Activated naive CD4-positive, alpha-beta T cell treated with anti-CD3 and anti-CD28 coated beads, Interleukin-2, amount 50 U/mL, for 24 hours (primary cell): ENCODE measurements around the gene HAUS6.
A peak's percentile ranks its signal among the peaks of the same experiment; 100 is the strongest.
"Not testable (repeated sequence)": the region's sequence is repeated elsewhere in the genome, so short reads cannot be mapped to it uniquely, and the experiment has no call there.

Source experiments
- H3K27ac Mint-ChIP-seq: one replicate; pipeline ENCODE4 v1.8.0; 2021; ENCODE audit warnings: mild to moderate bottlenecking, mixed read lengths
- H3K27me3 Mint-ChIP-seq: one replicate; pipeline ENCODE4 v1.8.0; 2021; ENCODE audit warnings: mixed read lengths
- H3K36me3 Mint-ChIP-seq: one replicate; pipeline ENCODE4 v1.8.0; 2021; ENCODE audit warnings: mixed read lengths
- H3K4me1 Mint-ChIP-seq: one replicate; pipeline ENCODE4 v1.8.0; 2021; ENCODE audit warnings: mixed read lengths
- H3K4me3 Mint-ChIP-seq: one replicate; pipeline ENCODE4 v1.8.0; 2021; ENCODE audit warnings: mild to moderate bottlenecking, mixed read lengths
- H3K9me3 Mint-ChIP-seq: one replicate; pipeline ENCODE4 v1.8.0; 2021; ENCODE audit warnings: mixed read lengths

HAUS6 gene

DNA sequence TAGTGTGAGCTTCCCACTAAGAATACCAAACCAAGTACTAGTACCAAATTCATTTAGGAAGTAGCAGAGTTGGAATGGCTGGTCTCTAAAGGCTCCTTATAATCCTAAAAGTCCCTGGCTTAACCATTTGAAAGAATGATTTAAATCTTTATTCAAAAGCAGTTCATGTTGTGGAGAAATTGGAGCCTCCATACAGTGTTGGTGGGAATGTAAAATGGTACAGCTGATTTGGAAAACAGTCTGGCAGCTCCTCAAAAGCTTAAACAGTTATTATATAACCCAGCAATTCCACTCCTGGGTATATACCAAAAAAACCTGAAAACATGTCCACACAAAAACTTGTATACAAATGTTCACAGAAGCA is 21.7 kb upstream of the HAUS6 start:
- Mint-ChIP-seq H3K4me1 (peaks cover 52% of the 10 kb centered on the region), H3K27me3 (no peaks in the 10 kb centered on the region), H3K9me3 (no peaks in the 10 kb centered on the region), H3K27ac (peak overlapping the region; percentile 81), H3K4me3 (peak overlapping the region; percentile 66), H3K36me3 (peaks cover 5% of the 10 kb centered on the region)

DNA sequence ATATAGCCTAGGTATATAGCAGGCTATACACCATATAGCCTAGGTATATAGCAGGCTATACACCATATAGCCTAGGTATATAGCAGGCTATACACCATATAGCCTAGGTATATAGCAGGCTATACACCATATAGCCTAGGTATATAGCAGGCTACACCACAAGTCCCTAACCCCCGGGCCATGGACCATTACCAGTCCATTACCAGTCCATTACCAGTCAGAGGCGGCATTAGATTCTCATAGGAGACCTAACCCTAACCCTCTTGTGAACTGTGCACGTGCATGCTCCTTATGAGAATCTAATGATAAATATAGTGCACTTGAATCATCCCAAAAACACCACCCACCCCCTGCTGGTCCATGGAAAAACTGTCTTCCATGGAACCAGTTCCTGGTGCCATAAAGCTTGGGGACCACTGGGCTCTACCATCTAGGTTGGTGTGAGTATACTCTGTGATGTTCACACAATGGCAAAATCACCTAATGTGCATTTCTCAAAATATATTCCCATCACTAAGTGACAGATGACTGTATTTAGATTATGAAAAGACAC is 19.9 kb upstream of the HAUS6 start:
- Mint-ChIP-seq H3K9me3 (no peaks in the 10 kb centered on the region), H3K27ac (peak overlapping the region; percentile 70), H3K36me3 (peaks cover 10% of the 10 kb centered on the region), H3K27me3 (no peaks in the 10 kb centered on the region), H3K4me1 (peaks cover 42% of the 10 kb centered on the region), H3K4me3 (no peak overlapping the region)

DNA sequence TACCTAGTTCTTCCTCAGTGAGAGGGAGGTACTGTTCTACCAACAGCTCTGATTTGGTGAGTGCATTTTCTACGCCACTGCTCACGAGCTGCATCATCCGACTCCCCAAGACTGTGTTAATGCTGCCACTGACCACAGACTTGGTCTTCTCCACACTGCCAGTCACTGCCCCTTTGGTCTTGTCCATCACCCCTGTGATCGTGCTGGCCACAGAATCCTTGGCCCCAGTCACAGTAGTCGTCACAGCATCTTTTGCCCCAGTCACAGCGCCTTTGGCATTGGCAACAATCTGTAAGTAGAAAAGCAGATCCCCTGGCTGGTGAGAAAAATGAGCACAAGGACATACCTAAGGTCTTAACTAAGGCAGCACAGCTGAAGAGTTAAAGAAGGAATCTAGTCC is 18.2 kb upstream of the HAUS6 start:
- Mint-ChIP-seq H3K36me3 (peaks cover 15% of the 10 kb centered on the region), H3K27ac (no peak overlapping the region), H3K27me3 (no peaks in the 10 kb centered on the region), H3K9me3 (no peaks in the 10 kb centered on the region), H3K4me3 (no peak overlapping the region), H3K4me1 (peaks cover 37% of the 10 kb centered on the region)

DNA sequence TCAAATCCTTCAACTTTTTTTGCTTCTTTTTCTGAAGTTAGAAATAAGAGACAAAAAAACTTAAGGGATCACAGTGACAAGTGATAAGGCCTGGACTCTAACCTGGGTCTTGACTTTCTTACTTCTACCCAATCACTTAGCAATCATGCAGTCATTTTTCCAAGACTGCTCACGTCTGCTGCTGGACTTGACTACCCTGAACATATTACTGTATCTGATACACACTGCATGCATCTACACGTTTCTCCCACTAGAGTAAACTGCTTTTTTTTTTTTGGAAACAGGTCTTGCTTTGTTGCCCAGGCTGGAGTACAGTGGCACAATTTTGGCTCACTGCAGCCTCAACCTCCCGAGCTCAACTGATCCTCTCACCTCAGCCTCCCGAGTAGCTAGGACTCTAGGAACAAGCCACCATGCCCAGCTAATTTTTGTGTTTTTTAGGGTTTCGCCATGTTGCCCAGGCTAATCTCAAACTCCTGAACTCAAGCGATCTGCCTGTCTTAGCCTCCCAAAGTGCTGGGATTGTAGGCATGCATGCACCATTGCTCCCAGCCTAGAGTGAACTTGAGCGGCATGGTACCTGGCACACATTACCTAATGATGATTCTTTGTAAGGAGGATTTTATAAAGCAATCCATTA is 17.2 kb upstream of the HAUS6 start:
- Mint-ChIP-seq H3K4me3 (no peak overlapping the region), H3K9me3 (no peaks in the 10 kb centered on the region), H3K4me1 (peaks cover 31% of the 10 kb centered on the region), H3K36me3 (peaks cover 15% of the 10 kb centered on the region), H3K27ac (no peak overlapping the region), H3K27me3 (no peaks in the 10 kb centered on the region)

DNA sequence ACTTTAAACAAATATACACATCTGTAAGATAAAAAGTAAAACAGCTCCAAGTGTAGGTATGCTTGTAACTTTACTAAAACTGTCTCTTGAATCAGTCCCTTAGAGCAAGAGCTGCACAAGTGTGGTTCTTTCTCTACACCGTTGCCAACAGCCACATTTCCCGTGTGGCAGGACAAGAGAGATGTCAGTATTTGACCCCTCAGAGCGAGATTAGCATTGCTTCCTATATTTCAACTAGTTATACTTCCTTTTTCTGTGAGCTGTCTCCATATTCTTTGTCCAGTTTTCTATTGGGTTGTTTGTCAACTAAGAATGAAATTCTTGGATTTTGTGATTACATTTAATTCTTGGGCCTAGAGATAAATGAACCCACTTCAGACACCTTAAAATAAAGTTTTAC is 16.5 kb upstream of the HAUS6 start:
- Mint-ChIP-seq H3K4me1 (peaks cover 24% of the 10 kb centered on the region), H3K4me3 (no peak overlapping the region), H3K27me3 (no peaks in the 10 kb centered on the region), H3K36me3 (peaks cover 15% of the 10 kb centered on the region), H3K9me3 (no peaks in the 10 kb centered on the region), H3K27ac (peak overlapping the region; percentile 65)

DNA sequence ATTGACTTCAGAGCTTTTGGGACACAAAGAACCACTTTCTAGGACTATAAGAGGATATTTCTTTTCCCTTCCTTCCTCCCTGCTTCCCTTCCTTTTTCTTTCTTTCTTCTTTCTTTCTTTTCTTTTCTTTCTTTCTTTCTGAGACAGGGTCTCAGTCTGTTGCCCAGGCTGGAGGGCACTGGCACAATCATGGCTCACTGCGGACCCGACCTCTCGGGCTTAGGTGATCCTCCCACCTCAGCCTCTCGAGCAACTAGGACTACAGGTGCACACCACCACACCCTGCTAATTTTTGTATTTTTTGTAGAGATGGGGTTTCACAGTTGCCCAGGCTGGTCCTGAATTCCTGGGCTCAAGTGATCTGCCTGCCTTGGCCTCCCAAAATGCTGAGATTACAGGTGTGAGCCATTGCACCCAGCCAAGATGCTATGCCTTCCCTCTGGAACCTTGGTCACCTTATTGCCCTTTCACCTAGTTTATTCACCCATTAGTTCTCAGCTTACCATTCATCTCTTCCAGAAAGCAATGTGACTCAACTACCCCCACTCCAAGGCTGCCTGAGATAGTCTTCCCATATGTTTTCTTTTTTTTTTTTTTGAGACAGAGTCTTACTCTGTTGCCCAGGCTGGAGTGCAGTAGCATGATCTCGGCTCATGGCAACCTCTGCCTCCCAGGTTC is 14.5 kb upstream of the HAUS6 start:
- no peaks in the 10 kb centered on the region for H3K9me3 Mint-ChIP-seq
- peaks cover 15% of the 10 kb centered on the region for H3K36me3 Mint-ChIP-seq

DNA sequence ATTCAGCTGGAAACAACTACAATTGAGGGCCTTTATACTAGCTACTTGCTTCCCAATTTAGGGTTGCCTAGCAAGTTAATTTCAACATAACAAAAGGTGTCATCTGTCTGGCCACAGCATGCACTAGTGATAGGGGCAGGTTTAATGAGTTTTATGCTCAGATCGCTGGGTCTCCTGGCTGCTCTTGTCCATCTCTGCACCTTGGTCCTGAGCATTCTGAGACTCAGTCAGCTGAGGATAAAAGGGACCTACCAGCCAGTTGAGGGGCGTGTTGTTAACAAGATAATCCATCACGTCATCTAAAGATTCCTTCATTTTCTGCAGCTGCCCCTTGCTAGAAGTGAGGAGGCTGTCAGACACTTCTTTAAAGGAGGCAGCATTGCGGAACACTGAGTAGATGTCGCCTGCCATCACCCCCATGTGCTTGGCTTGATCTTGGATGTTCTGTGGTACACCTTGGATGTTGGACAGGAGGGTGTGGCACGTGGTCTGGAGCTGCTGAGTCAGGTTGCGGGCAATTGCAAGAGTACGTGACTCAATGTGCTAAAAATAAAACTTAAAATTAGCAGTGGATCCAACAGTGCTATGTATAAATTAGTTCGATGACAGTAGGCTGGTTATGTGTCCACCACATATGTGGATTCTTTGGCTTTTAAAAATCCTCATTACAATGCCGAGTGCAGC is 13.5 kb upstream of the HAUS6 start:
- Mint-ChIP-seq H3K36me3 (peaks cover 13% of the 10 kb centered on the region), H3K9me3 (no peaks in the 10 kb centered on the region), H3K4me3 (no peak overlapping the region), H3K27me3 (no peaks in the 10 kb centered on the region), H3K27ac (no peak overlapping the region), H3K4me1 (peaks cover 7% of the 10 kb centered on the region)

More for the DNA sequence above, 14.5 kb upstream of the HAUS6 start:
- Mint-ChIP-seq H3K27me3 (no peaks in the 10 kb centered on the region), H3K4me3 (no peak overlapping the region), H3K4me1 (peaks cover 7% of the 10 kb centered on the region), H3K27ac (no peak overlapping the region)

DNA sequence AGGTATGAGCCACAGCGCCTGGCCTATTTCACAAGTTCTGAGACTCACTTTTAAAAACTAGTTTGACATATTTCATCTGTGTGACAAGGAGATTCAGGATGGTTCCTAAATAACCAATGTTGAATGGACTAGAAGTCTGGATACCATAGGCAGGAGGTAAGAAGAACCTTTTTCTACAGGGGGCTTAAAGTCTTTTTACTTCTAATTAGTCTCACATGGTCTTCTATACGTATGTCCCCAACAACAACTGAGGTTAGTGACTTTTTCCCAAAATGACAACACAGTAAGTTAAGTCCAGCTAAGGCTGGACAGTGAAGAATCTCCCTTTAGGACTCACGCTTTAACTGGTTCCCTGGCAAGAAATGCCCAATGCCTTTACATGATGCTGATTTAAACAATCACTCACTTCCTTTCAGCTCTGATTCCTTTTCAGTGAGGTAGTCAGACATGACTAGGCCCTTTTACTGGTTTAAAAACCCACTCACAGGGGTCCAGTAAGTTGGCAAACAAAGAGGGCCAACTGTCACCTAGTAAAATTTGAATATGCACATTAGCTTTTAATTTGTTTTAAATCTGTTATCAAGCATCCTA is 12.1 kb upstream of the HAUS6 start:
- no peak overlapping the region for H3K27ac Mint-ChIP-seq
- no peaks in the 10 kb centered on the region for H3K27me3 Mint-ChIP-seq
- no peak overlapping the region for H3K4me3 Mint-ChIP-seq
- H3K36me3 Mint-ChIP-seq, result peaks cover 11% of the 10 kb centered on the region
- no peaks in the 10 kb centered on the region for H3K9me3 Mint-ChIP-seq
- peaks cover 7% of the 10 kb centered on the region for H3K4me1 Mint-ChIP-seq

DNA sequence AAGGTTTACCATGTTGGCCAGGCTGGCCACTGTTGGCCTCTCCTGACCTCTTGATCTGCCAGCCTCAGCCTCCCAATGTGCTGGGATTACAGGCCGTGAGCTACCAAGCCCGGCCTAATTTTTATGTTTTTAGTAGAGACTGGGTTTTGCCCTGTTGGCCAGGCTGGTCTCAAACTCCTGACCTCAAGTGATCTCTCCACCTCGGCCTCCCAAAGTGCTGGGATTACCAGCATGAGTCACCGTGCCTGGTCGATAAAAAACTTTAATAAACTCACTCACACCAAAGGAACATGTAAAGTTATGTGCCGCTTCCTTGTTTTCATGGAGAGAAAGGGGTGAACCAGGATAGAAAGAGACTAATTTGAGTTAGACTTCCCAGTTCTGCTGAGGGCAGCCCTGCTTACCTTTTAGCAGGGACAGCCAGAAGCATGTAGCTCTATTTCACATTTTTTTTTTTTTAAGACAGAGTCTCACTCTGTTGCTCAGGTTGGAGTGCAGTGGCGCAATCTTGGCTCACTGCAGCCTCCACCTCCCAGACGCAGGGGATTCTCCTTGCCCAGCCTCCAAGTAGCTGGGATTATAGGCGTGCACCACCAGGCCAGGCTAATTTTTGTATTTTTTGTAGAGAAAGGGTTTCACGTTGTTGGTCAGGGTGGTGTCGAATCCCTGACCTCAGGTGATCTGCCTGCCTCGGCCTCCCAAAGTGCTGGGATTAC is 11.4 kb upstream of the HAUS6 start:
- H3K4me1 Mint-ChIP-seq, result peaks cover 5% of the 10 kb centered on the region
- no peaks in the 10 kb centered on the region for H3K9me3 Mint-ChIP-seq
- no peak overlapping the region for H3K27ac Mint-ChIP-seq
- H3K27me3 Mint-ChIP-seq, result no peaks in the 10 kb centered on the region
- H3K4me3 Mint-ChIP-seq, result no peak overlapping the region
- H3K36me3 Mint-ChIP-seq, result peaks cover 7% of the 10 kb centered on the region

DNA sequence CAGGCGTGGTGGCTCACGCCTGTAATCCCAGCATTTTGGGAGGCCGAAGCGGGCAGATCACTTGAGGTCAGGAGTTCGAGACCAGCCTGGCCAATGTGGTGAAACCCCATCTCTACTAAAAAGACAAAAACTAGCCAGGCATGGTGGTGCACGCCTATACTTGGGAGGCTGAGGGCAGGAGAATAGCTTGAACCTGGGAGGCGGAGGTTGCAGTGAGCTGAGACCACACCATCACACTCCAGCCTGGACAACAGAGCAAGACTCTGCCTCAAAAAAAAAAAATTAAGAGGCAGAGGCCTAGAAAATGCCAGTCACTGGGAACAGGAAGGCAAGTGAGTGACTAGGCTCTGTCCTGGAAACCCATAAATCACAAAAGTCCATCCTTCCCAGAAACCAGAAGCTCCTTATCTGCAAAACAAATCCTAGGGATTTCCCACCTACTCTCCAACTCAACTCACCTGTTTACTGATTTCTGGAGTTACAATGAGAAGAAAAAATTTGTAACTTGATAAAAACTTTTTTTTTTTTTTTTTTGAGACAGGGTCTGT is 10.4 kb upstream of the HAUS6 start:
- not testable (repeated sequence) for H3K36me3 Mint-ChIP-seq, H3K27ac Mint-ChIP-seq, H3K4me3 Mint-ChIP-seq, H3K4me1 Mint-ChIP-seq, H3K27me3 Mint-ChIP-seq, H3K9me3 Mint-ChIP-seq

DNA sequence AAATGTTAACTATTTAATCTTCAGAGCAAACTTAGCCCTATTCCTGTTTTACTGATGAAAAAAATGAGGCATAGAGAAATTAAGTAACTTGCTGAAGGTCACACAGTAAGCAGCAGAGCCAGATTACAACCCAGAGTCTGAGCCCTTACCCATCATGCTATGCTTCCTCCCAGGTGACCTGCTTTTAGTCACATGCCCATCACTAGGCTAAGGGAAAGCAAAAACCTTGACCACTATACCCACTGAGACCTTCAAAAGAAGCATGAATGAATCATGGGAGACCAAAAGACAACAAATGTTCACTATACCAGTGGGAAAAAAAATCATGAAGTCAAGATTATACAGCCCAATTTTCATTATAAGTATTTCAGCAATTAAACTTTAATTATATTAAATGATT is 5.3 kb upstream of the HAUS6 start:
- no peak overlapping the region for H3K4me3 Mint-ChIP-seq

DNA sequence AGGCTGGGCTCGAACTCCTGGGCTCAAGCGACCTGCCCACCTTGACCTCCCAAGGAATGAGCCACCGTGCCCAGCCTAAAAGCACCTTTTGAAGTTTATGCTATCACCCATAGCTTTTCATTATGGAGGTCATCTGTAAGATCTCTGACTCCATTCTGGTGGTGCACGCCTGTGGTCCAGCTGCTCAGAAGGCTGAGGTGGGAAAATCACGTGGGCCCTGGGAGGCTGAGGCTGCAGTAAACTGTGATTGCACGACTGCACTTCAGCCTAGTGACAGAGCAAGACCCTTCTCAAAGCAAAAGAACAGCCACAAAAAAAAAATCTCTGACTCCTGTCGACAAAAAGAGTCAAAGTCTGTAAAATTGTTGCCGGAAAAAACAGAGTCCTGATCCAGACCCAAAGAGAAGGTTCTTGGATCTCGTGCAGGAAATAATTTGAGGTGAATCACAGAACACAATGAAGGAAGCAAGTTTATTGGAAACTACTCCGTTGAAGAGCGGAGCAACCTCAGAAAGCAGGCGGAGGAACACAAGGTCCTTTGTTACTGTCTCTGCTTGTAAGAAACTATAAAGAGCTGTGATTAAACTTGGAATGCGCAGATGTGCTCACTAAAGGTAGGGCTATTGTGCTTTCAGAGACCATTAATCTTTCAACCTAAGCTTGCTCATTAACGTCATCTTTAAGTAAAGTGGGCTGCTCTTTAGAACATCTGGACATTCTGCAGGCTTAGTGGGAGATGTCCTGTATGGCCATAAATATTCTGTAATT is 2.0 kb upstream of the HAUS6 start:
- H3K27ac Mint-ChIP-seq, result no peak overlapping the region
- H3K9me3 Mint-ChIP-seq, result no peaks in the 10 kb centered on the region
- H3K4me3 Mint-ChIP-seq, result peak overlapping the region; percentile 7
- peaks cover 1% of the 10 kb centered on the region for H3K36me3 Mint-ChIP-seq
- H3K27me3 Mint-ChIP-seq, result no peaks in the 10 kb centered on the region
- H3K4me1 Mint-ChIP-seq, result peaks cover 17% of the 10 kb centered on the region

More for the DNA sequence above, 5.3 kb upstream of the HAUS6 start:
- H3K4me1 Mint-ChIP-seq, result no peaks in the 10 kb centered on the region
- no peaks in the 10 kb centered on the region for H3K36me3 Mint-ChIP-seq
- no peak overlapping the region for H3K27ac Mint-ChIP-seq
- H3K9me3 Mint-ChIP-seq, result no peaks in the 10 kb centered on the region
- no peaks in the 10 kb centered on the region for H3K27me3 Mint-ChIP-seq

DNA sequence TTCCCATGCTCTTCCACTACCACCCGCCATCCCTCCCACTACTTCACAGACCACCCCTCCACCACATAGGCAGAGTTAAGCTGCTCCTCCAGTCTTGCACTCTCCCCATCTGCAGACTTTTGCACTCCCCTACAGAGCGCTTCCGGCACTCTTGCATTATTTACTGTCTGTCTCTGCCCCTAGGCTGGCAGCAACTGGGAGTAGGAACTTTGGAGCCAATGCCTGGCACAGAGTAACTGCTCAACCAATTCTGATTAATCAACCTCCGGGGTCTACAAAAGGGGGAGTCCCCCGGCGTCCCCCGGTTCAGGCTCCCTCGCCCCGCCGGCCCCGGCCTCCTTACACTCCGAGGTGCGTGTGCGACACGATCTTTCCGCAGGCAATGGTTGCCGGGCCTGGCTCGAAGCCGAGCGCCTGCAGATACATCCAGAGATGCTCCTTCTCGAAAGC is 498 bp downstream of the HAUS6 start:
- Mint-ChIP-seq H3K4me1 (peaks cover 30% of the 10 kb centered on the region), H3K9me3 (no peaks in the 10 kb centered on the region), H3K27me3 (no peaks in the 10 kb centered on the region), H3K27ac (peak overlapping the region; percentile 93), H3K4me3 (peak overlapping the region; percentile 97), H3K36me3 (peaks cover 5% of the 10 kb centered on the region)

DNA sequence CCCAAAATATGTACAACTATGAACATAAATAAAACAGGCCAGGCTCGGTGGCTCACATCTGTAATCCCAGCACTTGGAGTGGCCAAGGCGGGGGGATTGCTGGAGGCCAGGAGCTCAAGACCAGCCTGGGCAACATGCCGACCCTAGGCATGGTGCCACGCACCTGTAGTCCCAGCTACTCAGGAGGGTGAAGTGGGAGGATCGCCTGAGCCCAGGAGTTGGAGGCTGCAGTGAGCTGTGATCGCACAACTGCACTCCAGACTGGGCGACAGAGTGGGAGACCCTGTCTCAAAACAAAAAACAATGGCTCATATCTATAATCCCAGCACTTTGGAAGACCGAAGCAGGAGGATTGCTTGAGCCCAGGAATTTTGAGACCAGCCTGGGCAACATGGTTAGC is 1.5 kb downstream of the HAUS6 start:
- peaks cover 5% of the 10 kb centered on the region for H3K36me3 Mint-ChIP-seq
- no peaks in the 10 kb centered on the region for H3K9me3 Mint-ChIP-seq
- no peaks in the 10 kb centered on the region for H3K27me3 Mint-ChIP-seq
- H3K4me3 Mint-ChIP-seq, result peak overlapping the region; percentile 68
- H3K4me1 Mint-ChIP-seq, result peaks cover 38% of the 10 kb centered on the region
- H3K27ac Mint-ChIP-seq, result no peak overlapping the region
